Ascending aorta (tissue), 2 donors: Measurements from ENCODE around the gene APBB1IP. TPM values are rescaled to one million over a fixed set of nuclear protein-coding genes. Genes with fewer than 3 reads are reported as not detected.

Experiments used
- DNase-seq, 2 donors: peaks; one replicate each; pipeline ENCODE4 v3.0.0-alpha.2; 2019; ENCODE audit warnings: low spot score in 2 of 2
- H3K27ac ChIP-seq, 2 donors: fragments of 200-600 bp; sonication (generic); one replicate each; pipeline ENCODE4 v1.5.1; 2016 to 2017; ENCODE audit warnings: mild to moderate bottlenecking in 1 of 2
- H3K27me3 ChIP-seq: fragments of 200-600 bp; sonication (generic); one replicate; pipeline ENCODE4 v1.5.1; 2017
- H3K36me3 ChIP-seq, 2 donors: fragments of 200-600 bp; sonication (generic); one replicate each; pipeline ENCODE4 v1.5.1; 2016
- H3K4me1 ChIP-seq, 2 donors: fragments of 200-600 bp; sonication (generic); one replicate each; pipeline ENCODE4 v1.5.1; 2016 to 2017; ENCODE audit warnings: mild to moderate bottlenecking in 1 of 2
- H3K4me3 ChIP-seq, 2 donors: fragments of 200-600 bp; sonication (generic); one replicate each; pipeline ENCODE4 v1.5.1; 2016 to 2017; ENCODE audit warnings: mild to moderate bottlenecking in 1 of 2
- H3K9me3 ChIP-seq, 2 donors: fragments of 200-600 bp; sonication (generic); one replicate each; pipeline ENCODE4 v1.5.1; 2016
- intact Hi-C: fragments of 100-400 bp; cut with DNase I; formaldehyde crosslinking; loops from one replicate; pipeline ENCODE4 v1.15.1; 2023
- total RNA-seq: library from RNA; depleted of rRNA; stranded (reverse); fragments of >200 nt; gene quantifications from one replicate; pipeline ENCODE4 v1.1.0, GENCODE V29; 2016
- TF ChIP-seq, protein P1 (sequence below), 3 experiments: fragments of 200-600 bp in 2 of 3; fragments of 450-650 bp in 1 of 3; sonication (generic) in 2 of 3; IDR thresholded peaks; one replicate each; pipeline ENCODE4 v1.5.1; 2016 to 2019; ENCODE audit warnings: antibody characterized with exemption in 3 of 3, mild to moderate bottlenecking in 1 of 3, moderate library complexity in 1 of 3

The APBB1IP gene
- total RNA-seq, 1 donor from 2014 or later, result not detected

- no peak overlapping the region for H3K27ac ChIP-seq
- no peaks in the 10 kb centered on the region for H3K4me1 ChIP-seq
- no peaks in the 10 kb centered on the region for H3K9me3 ChIP-seq
- H3K27me3 ChIP-seq, result no peaks in the 10 kb centered on the region
- intact Hi-C loops, result no loop called here
- TF ChIP-seq, protein P1, sequence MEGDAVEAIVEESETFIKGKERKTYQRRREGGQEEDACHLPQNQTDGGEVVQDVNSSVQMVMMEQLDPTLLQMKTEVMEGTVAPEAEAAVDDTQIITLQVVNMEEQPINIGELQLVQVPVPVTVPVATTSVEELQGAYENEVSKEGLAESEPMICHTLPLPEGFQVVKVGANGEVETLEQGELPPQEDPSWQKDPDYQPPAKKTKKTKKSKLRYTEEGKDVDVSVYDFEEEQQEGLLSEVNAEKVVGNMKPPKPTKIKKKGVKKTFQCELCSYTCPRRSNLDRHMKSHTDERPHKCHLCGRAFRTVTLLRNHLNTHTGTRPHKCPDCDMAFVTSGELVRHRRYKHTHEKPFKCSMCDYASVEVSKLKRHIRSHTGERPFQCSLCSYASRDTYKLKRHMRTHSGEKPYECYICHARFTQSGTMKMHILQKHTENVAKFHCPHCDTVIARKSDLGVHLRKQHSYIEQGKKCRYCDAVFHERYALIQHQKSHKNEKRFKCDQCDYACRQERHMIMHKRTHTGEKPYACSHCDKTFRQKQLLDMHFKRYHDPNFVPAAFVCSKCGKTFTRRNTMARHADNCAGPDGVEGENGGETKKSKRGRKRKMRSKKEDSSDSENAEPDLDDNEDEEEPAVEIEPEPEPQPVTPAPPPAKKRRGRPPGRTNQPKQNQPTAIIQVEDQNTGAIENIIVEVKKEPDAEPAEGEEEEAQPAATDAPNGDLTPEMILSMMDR (IDR thresholded peaks at IDR 0.05), result no peak
- no peaks in the 10 kb centered on the region for H3K36me3 ChIP-seq
- DNase-seq, result no peak
- H3K4me3 ChIP-seq, result no peak overlapping the region
Measured at GRCh38 chr10:26517141-26517867, 79.2 kb downstream of the APBB1IP start.

- DNase-seq, result no peak
- H3K9me3 ChIP-seq, result no peaks in the 10 kb centered on the region
- H3K27me3 ChIP-seq, result no peaks in the 10 kb centered on the region
- TF ChIP-seq, protein P1 (IDR thresholded peaks at IDR 0.05), result no peak
- H3K36me3 ChIP-seq, result no peaks in the 10 kb centered on the region
- H3K4me3 ChIP-seq, result no peak overlapping the region
- no peak overlapping the region for H3K27ac ChIP-seq
- no peaks in the 10 kb centered on the region for H3K4me1 ChIP-seq
- intact Hi-C loops, result no loop called here
Measured at GRCh38 chr10:26519803-26520202, 81.7 kb downstream of the APBB1IP start.

GRCh38 chr10:26520575-26520974 lies 82.4 kb downstream of the APBB1IP start:
- Histone ChIP-seq H3K9me3 (no peaks in the 10 kb centered on the region), H3K36me3 (no peaks in the 10 kb centered on the region), H3K27me3 (no peaks in the 10 kb centered on the region), H3K27ac (no peak overlapping the region), H3K4me3 (no peak overlapping the region), H3K4me1 (no peaks in the 10 kb centered on the region)
- intact Hi-C loops, result no loop called here
- DNase-seq, result no peak
- TF ChIP-seq, protein P1 (IDR thresholded peaks at IDR 0.05), result no peak

GRCh38 chr10:26524161-26524896 lies 86.2 kb downstream of the APBB1IP start:
- TF ChIP-seq, protein P1 (IDR thresholded peaks at IDR 0.05), result no peak
- no peaks in the 10 kb centered on the region for H3K36me3 ChIP-seq
- no peaks in the 10 kb centered on the region for H3K4me1 ChIP-seq
- intact Hi-C loops, result no loop called here
- no peak overlapping the region for H3K4me3 ChIP-seq
- H3K27me3 ChIP-seq, result no peaks in the 10 kb centered on the region
- DNase-seq, result no peak
- H3K9me3 ChIP-seq, result no peaks in the 10 kb centered on the region
- H3K27ac ChIP-seq, result no peak overlapping the region

GRCh38 chr10:26525586-26525985 lies 87.4 kb downstream of the APBB1IP start:
- H3K4me1 ChIP-seq, result no peaks in the 10 kb centered on the region
- DNase-seq, result no peak
- intact Hi-C loops, result no loop called here
- H3K9me3 ChIP-seq, result no peaks in the 10 kb centered on the region
- TF ChIP-seq, protein P1 (IDR thresholded peaks at IDR 0.05), result no peak
- H3K36me3 ChIP-seq, result no peaks in the 10 kb centered on the region
- H3K4me3 ChIP-seq, result no peak overlapping the region
- no peak overlapping the region for H3K27ac ChIP-seq
- H3K27me3 ChIP-seq, result no peaks in the 10 kb centered on the region
